Fibroblast of lung (primary cell): Measurements from ENCODE around the gene PPA1. TPM values are rescaled to one million over a fixed set of nuclear protein-coding genes. Genes with fewer than 3 reads are reported as not detected.
"Not testable (repeated sequence)": the region's sequence is repeated elsewhere in the genome, so short reads cannot be mapped to it uniquely, and the experiment has no call there.

Experiments
- DNase-seq, 2 donors: peaks; one replicate each; pipeline versions ENCODE4 v3.0.0 to v3.0.0-alpha.2; 2010; ENCODE audit warnings: low read depth in 2 of 2
- H2AFZ ChIP-seq: 2 replicates; pipeline ENCODE4 v1.5.1; 2012; ENCODE audit warnings: low read length, control low read depth, inconsistent platforms
- H3K27ac ChIP-seq: 2 replicates; pipeline ENCODE4 v1.5.1; 2011; ENCODE audit warnings: low read length, control low read depth; ENCODE audit not compliant: insufficient read depth
- H3K27me3 ChIP-seq: 2 replicates; pipeline ENCODE4 v1.5.1; 2011; ENCODE audit warnings: mild to moderate bottlenecking, low read length; ENCODE audit not compliant: control insufficient read depth, insufficient read depth
- H3K36me3 ChIP-seq: 2 replicates; pipeline ENCODE4 v1.5.1; 2011; ENCODE audit warnings: low read length; ENCODE audit not compliant: control insufficient read depth, insufficient read depth
- H3K4me1 ChIP-seq: 2 replicates; pipeline ENCODE4 v1.5.1; 2011; ENCODE audit warnings: low read length; ENCODE audit not compliant: control insufficient read depth, insufficient read depth; ENCODE audit errors: extremely low read depth
- H3K4me2 ChIP-seq: 2 replicates; pipeline ENCODE4 v1.5.1; 2011; ENCODE audit warnings: low read length, control low read depth; ENCODE audit not compliant: insufficient read depth; ENCODE audit errors: extremely low read depth
- H3K4me3 ChIP-seq, 4 experiments: fragments of 200-600 bp in 1 of 4; sonication (generic) in 1 of 4; replicated peaks in 1 of 4; 2 replicates each; pipeline ENCODE4 v1.5.1; 2011 to 2016; ENCODE audit warnings: low read length in 4 of 4, low read depth in 3 of 4, mild to moderate bottlenecking in 3 of 4, control low read depth in 2 of 4, inconsistent platforms in 1 of 4, mixed read lengths in 1 of 4; ENCODE audit not compliant: insufficient read depth in 1 of 4; ENCODE audit errors: control extremely low read depth in 1 of 4
- H3K79me2 ChIP-seq: 2 replicates; pipeline ENCODE4 v1.5.1; 2012; ENCODE audit warnings: mild to moderate bottlenecking, low read length, inconsistent platforms; ENCODE audit not compliant: control insufficient read depth, insufficient read depth
- H3K9ac ChIP-seq: 2 replicates; pipeline ENCODE4 v1.5.1; 2011; ENCODE audit warnings: mild to moderate bottlenecking, low read length, control low read depth; ENCODE audit not compliant: insufficient read depth
- H3K9me3 ChIP-seq: 2 replicates; pipeline ENCODE4 v1.5.1; 2012; ENCODE audit warnings: low read depth, low read length; ENCODE audit not compliant: control insufficient read depth, insufficient read depth
- H4K20me1 ChIP-seq: 2 replicates; pipeline ENCODE4 v1.5.1; 2011; ENCODE audit warnings: low read length; ENCODE audit not compliant: control insufficient read depth, insufficient read depth; ENCODE audit errors: extremely low read depth
- EZH2 ChIP-seq: IDR thresholded peaks from 2 replicates; pipeline ENCODE4 v1.5.1; 2012; ENCODE audit warnings: low read length, control low read depth, mild to moderate bottlenecking; ENCODE audit errors: missing control alignments
- polyA plus RNA-seq, 2 donors: library from polyadenylated mRNA; depleted of rRNA in 1 of 2; stranded (reverse) in 1 of 2; unstranded in 1 of 2; fragments of >200 nt; gene quantifications; 2 replicates each; pipeline ENCODE4 v1.2.1, GENCODE V29; 2011 to 2012; ENCODE audit warnings: missing spikeins in 1 of 2
- total RNA-seq: library from RNA; depleted of rRNA; stranded (reverse); fragments of >200 nt; gene quantifications from 2 replicates; pipeline ENCODE4 v1.2.1, GENCODE V29; 2014
- TF ChIP-seq, protein P1 (sequence below), 2 donors: IDR thresholded peaks in 1 of 2; conservative IDR thresholded peaks in 1 of 2; 1 replicate in 1 of 2; 2 replicates in 1 of 2; pipeline ENCODE4 v1.5.1; 2011 to 2012; ENCODE audit warnings: low read length in 2 of 2, control low read depth in 1 of 2, inconsistent platforms in 1 of 2, low read depth in 1 of 2, mild to moderate bottlenecking in 1 of 2

Gene PPA1
- total and polyA plus RNA-seq, 2 donors (not counting 1 experiment from before 2014, with no cell fraction given), result 167 to 287 TPM

DNA sequence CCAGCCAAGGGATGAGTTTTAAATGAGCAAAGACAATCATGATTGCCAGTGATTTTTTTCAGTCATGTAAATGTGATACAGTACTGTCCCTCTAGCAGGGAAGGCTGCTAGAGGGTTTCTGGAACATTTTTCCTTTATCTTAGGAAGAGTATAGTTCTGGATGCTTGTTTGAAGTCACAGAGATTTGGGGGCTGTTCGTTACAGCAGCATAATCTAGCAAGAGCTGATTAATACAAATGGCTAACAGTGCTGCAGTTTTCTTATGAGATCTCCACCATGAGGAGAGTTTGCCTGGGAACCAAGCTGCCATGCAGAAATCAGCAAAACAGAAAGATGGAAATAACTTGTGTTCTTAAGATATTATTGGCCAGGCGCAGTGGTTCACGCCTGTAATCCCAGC lies 7.9 kb upstream of the PPA1 start:
- no peaks in the 10 kb centered on the region for H4K20me1 ChIP-seq
- TF ChIP-seq, protein P1, sequence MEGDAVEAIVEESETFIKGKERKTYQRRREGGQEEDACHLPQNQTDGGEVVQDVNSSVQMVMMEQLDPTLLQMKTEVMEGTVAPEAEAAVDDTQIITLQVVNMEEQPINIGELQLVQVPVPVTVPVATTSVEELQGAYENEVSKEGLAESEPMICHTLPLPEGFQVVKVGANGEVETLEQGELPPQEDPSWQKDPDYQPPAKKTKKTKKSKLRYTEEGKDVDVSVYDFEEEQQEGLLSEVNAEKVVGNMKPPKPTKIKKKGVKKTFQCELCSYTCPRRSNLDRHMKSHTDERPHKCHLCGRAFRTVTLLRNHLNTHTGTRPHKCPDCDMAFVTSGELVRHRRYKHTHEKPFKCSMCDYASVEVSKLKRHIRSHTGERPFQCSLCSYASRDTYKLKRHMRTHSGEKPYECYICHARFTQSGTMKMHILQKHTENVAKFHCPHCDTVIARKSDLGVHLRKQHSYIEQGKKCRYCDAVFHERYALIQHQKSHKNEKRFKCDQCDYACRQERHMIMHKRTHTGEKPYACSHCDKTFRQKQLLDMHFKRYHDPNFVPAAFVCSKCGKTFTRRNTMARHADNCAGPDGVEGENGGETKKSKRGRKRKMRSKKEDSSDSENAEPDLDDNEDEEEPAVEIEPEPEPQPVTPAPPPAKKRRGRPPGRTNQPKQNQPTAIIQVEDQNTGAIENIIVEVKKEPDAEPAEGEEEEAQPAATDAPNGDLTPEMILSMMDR (conservative IDR thresholded peaks at IDR 0.05 in 1 of 2, IDR thresholded peaks at IDR 0.05 in 1 of 2; ENCODE audit: low read depth in 1 of 2, low read length in 2 of 2), result no peak
- TF ChIP-seq EZH2, result no peak
- no peak overlapping the region for H3K4me3 ChIP-seq
- no peak overlapping the region for H2AFZ ChIP-seq
- no peaks in the 10 kb centered on the region for H3K79me2 ChIP-seq
- H3K9me3 ChIP-seq, result no peaks in the 10 kb centered on the region
- no peaks in the 10 kb centered on the region for H3K4me1 ChIP-seq
- no peak overlapping the region for H3K27ac ChIP-seq
- H3K4me2 ChIP-seq, result no peak overlapping the region
- H3K36me3 ChIP-seq, result no peaks in the 10 kb centered on the region
- peaks cover 24% of the 10 kb centered on the region for H3K27me3 ChIP-seq
- no peak overlapping the region for H3K9ac ChIP-seq
- DNase-seq, result no peak

DNA sequence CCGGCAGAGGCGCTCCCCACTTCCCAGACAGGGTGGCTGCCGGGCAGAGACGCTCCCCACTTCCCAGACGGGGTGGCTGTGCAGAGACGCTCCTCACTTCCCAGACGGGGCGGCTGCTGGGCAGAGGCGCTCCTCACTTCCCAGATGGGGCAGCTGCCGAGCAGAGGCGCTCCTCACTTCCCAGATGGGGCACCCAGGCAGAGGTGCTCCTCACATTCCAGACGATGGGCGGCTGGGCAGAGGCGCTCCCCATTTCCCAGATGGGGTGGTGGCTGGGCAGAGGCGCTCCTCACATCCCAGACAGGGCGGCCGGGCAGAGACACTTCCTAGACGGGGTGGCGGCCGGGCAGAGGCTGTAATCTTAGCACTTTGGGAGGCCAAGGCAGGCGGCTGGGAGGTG lies 6.8 kb upstream of the PPA1 start:
- not testable (repeated sequence) for H3K36me3 ChIP-seq, H3K4me1 ChIP-seq, H2AFZ ChIP-seq, DNase-seq, H3K4me3 ChIP-seq, H3K79me2 ChIP-seq, H3K27ac ChIP-seq, H3K9ac ChIP-seq, H3K4me2 ChIP-seq, H4K20me1 ChIP-seq, H3K9me3 ChIP-seq
- peaks cover 13% of the 10 kb centered on the region for H3K27me3 ChIP-seq

DNA sequence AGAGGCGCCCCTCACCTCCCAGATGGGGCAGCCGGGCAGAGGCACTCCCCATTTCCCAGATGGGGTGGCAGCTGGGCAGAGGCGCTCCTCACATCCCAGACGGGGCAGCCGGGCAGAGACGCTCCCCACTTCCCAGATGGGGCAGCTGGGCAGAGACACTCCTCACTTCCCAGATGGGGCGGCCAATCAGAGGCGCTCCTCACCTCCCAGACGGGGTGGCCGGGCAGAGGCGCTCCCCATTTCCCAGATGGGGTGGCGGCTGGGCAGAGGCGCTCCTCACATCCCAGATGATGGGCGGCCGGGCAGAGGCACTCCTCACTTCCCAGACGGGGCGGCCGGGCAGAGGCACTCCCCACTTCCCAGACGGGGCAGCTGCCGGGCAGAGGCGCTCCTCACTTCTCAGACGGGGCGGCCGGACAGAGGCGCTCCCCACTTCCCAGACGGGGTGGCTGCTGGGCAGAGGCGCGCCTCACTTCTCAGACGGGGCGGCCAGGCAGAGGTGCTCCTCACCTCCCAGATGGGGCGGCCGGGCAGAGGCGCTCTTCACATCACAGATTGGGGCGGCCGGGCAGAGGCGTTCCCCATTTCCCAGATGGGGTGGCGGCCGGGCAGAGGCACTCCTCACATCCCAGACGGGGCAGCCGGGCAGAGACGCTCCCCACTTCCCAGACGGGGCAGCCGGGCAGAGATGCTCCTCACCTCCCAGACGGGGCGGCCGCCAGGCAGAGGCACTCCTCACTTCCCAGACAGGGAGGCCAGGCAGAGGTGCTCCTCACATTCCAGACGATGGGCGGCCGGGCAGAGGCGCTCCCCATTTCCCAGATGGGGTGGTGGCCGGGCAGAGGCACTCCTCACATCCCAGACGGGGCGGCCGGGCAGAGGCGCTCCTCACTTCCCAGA lies 6.1 kb upstream of the PPA1 start:
- not testable (repeated sequence) for H2AFZ ChIP-seq, DNase-seq, H3K27ac ChIP-seq, H4K20me1 ChIP-seq, H3K4me1 ChIP-seq, H3K27me3 ChIP-seq, H3K4me3 ChIP-seq, H3K79me2 ChIP-seq, H3K36me3 ChIP-seq, H3K9ac ChIP-seq, H3K9me3 ChIP-seq, H3K4me2 ChIP-seq

DNA sequence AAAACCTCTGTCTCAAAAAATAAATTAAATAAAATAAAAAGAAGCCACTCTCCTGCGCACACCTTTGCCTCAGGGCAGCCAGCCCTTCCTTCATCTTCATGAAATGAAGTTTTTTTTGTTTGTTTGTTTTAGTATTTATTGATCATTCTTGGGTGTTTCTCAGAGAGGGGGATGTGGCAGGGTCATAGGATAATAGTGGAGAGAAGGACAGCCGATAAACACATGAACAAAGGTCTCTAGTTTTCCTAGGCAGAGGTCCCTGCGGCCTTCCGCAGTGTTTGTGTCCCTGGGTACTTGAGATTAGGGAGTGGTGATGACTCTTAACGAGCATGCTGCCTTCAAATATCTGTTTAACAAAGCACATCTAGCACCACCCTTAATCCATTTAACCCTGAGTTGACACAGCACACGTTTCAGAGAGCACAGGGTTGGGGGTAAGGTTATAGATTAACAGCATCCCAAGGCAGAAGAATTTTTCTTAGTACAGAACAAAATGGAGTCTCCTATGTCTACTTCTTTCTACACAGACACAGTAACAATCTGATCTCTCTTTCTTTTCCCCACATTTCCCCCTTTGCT lies 4.8 kb upstream of the PPA1 start:
- not testable (repeated sequence) for H4K20me1 ChIP-seq, DNase-seq, H3K27ac ChIP-seq, H3K4me2 ChIP-seq, H3K36me3 ChIP-seq, H3K9ac ChIP-seq, H3K9me3 ChIP-seq, H3K4me3 ChIP-seq, H3K27me3 ChIP-seq, H3K4me1 ChIP-seq, H3K79me2 ChIP-seq, H2AFZ ChIP-seq
